PC-9 (cell line): ENCODE measurements around the gene LIN28B.

Experiments
- EZH2 ChIP-seq: fragments of 200-600 bp; sonication (generic); IDR thresholded peaks from 2 replicates; pipeline ENCODE4 v1.8.0; 2017; ENCODE audit warnings: antibody characterized with exemption, low read depth
- TF ChIP-seq, protein P1 (sequence below): fragments of 200-600 bp; sonication (generic); conservative IDR thresholded peaks from 2 replicates; pipeline ENCODE4 v1.6.1; 2017; ENCODE audit warnings: mixed run types, antibody characterized with exemption, mild to moderate bottlenecking, moderate library complexity

DNA sequence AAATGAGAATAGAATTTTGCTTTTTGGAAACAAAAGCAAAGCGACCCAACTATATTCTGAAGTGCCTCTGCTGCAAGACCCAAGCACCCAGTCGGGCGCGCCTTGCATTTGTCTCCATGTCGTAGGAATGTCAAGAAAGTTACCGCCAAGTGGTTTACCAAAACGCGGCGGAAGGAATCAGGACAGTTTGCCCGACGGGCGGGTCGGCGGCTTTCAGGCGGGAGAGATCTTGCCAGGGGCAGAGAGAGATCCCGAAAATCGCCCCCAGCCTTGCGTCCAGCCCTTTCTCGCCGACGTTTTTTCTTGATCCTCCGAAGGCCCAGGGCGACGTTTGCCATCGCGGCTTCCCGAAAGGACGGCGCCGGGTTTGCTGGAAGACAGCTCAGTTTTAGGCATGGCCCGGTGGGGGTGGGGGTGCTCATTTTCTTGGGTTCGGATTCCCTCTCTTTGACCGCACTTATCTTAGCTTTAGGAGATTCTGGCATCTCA is 4.0 kb upstream of the LIN28B start:
- TF ChIP-seq, protein P1, sequence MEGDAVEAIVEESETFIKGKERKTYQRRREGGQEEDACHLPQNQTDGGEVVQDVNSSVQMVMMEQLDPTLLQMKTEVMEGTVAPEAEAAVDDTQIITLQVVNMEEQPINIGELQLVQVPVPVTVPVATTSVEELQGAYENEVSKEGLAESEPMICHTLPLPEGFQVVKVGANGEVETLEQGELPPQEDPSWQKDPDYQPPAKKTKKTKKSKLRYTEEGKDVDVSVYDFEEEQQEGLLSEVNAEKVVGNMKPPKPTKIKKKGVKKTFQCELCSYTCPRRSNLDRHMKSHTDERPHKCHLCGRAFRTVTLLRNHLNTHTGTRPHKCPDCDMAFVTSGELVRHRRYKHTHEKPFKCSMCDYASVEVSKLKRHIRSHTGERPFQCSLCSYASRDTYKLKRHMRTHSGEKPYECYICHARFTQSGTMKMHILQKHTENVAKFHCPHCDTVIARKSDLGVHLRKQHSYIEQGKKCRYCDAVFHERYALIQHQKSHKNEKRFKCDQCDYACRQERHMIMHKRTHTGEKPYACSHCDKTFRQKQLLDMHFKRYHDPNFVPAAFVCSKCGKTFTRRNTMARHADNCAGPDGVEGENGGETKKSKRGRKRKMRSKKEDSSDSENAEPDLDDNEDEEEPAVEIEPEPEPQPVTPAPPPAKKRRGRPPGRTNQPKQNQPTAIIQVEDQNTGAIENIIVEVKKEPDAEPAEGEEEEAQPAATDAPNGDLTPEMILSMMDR: no peak
- TF ChIP-seq EZH2: no peak
